ENCODE data around the gene CAPN11. TPM values are rescaled to one million over a fixed set of nuclear protein-coding genes. Genes with fewer than 3 reads are reported as not detected.

CAPN11 gene
- total and polyA plus RNA-seq, 9 of the 15 experiments (the other 6 are each of a cell fraction or from before 2014, with no cell fraction given): 0.03 to 0.61 (median 0.17) TPM; not detected in 1

DNA sequence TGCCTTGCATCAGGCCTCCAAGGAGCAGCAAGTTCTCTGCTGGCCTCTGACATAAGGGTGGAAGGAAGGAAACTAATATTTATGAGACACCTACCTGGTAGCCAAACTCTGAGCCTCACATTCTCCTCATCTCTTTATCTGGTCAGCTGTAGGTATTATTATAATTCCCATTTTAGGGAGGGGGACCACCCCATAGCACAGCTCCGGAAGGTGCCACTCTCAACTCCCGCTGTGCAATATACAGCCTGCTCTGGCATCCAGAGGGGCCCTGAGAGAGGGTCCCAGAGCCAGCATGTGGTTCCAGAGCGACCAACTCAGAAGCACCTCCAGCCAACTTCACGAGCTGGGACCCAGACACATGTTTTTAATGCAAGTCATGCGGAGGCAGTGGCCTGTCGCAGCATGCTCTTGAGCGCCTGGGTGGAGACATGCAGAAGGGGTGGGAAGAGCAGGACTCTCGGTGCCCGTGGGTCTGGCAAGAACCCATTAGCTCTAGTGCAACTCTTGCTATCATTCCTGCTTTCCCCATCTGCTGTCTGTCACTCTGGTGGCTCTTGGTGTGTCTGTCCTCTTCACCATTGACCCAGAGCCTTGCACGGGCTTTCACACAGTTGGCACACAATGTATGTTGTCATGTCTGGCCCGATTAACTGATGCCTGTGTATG is 43.2 kb downstream of the CAPN11 start (continued):
- TF ChIP-seq, protein P1, sequence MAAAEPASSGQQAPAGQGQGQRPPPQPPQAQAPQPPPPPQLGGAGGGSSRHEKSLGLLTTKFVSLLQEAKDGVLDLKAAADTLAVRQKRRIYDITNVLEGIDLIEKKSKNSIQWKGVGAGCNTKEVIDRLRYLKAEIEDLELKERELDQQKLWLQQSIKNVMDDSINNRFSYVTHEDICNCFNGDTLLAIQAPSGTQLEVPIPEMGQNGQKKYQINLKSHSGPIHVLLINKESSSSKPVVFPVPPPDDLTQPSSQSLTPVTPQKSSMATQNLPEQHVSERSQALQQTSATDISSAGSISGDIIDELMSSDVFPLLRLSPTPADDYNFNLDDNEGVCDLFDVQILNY (CRISPR knock-in tag; IDR thresholded peaks at IDR 0.05): no peak
- no peak for TF ChIP-seq CHD4 (IDR thresholded peaks at IDR 0.05; ENCODE audit: insufficient read depth, insufficient replicate concordance, low read depth, low read length, poor library complexity, severe bottlenecking)
- TF ChIP-seq MAFK (IDR thresholded peaks at IDR 0.05; ENCODE audit: low read length): peak; percentile 63
- TF ChIP-seq NCOA4 (IDR thresholded peaks at IDR 0.05; ENCODE audit: partially characterized antibody): no peak
- TF ChIP-seq, protein P2, sequence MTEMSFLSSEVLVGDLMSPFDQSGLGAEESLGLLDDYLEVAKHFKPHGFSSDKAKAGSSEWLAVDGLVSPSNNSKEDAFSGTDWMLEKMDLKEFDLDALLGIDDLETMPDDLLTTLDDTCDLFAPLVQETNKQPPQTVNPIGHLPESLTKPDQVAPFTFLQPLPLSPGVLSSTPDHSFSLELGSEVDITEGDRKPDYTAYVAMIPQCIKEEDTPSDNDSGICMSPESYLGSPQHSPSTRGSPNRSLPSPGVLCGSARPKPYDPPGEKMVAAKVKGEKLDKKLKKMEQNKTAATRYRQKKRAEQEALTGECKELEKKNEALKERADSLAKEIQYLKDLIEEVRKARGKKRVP (CRISPR knock-in tag; IDR thresholded peaks at IDR 0.05): no peak
- 0 out of 2 replicates have a peak, but pooled peaks have one; percentile 26 for TF ChIP-seq SMARCC2 (IDR thresholded peaks at IDR 0.05; ENCODE audit: low read depth)
- no peak for TF ChIP-seq PCBP1 (IDR thresholded peaks at IDR 0.05; ENCODE audit: low read depth, low read length, poor library complexity, severe bottlenecking)
- TF ChIP-seq TCFL5 (CRISPR knock-in tag; conservative IDR thresholded peaks at IDR 0.05): no peak
- TF ChIP-seq TRIM25 (IDR thresholded peaks at IDR 0.05; ENCODE audit: borderline replicate concordance): no peak
- TF ChIP-seq BCOR (IDR thresholded peaks at IDR 0.05): no peak
- TF ChIP-seq RCOR1 (IDR thresholded peaks at IDR 0.05; ENCODE audit: borderline replicate concordance in 1 of 2, low read depth in 2 of 2, low read length in 2 of 2): no peak
- TF ChIP-seq ZNF263 (CRISPR knock-in tag; IDR thresholded peaks at IDR 0.05; ENCODE audit: borderline replicate concordance): no peak
- peak; percentile 48; the same call in 1 of the 2 replicates for TF ChIP-seq EGR1 (conservative IDR thresholded peaks at IDR 0.05)
- TF ChIP-seq, protein P3, sequence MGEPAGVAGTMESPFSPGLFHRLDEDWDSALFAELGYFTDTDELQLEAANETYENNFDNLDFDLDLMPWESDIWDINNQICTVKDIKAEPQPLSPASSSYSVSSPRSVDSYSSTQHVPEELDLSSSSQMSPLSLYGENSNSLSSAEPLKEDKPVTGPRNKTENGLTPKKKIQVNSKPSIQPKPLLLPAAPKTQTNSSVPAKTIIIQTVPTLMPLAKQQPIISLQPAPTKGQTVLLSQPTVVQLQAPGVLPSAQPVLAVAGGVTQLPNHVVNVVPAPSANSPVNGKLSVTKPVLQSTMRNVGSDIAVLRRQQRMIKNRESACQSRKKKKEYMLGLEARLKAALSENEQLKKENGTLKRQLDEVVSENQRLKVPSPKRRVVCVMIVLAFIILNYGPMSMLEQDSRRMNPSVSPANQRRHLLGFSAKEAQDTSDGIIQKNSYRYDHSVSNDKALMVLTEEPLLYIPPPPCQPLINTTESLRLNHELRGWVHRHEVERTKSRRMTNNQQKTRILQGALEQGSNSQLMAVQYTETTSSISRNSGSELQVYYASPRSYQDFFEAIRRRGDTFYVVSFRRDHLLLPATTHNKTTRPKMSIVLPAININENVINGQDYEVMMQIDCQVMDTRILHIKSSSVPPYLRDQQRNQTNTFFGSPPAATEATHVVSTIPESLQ (CRISPR knock-in tag; IDR thresholded peaks at IDR 0.05): no peak
- no peak for TF ChIP-seq NR2C1 (IDR thresholded peaks at IDR 0.05)
- TF ChIP-seq NR2C1 (tag; IDR thresholded peaks at IDR 0.05): peak; percentile 19; the same call in 1 of the 2 replicates
- no peak for TF ChIP-seq PCBP2 (IDR thresholded peaks at IDR 0.05; ENCODE audit: low read depth, low read length, poor library complexity, severe bottlenecking)
- TF ChIP-seq RAD21 (CRISPR knock-in tag; conservative IDR thresholded peaks at IDR 0.05 in 1 of 2, IDR thresholded peaks at IDR 0.05 in 1 of 2): no peak
- TF ChIP-seq, protein P4, sequence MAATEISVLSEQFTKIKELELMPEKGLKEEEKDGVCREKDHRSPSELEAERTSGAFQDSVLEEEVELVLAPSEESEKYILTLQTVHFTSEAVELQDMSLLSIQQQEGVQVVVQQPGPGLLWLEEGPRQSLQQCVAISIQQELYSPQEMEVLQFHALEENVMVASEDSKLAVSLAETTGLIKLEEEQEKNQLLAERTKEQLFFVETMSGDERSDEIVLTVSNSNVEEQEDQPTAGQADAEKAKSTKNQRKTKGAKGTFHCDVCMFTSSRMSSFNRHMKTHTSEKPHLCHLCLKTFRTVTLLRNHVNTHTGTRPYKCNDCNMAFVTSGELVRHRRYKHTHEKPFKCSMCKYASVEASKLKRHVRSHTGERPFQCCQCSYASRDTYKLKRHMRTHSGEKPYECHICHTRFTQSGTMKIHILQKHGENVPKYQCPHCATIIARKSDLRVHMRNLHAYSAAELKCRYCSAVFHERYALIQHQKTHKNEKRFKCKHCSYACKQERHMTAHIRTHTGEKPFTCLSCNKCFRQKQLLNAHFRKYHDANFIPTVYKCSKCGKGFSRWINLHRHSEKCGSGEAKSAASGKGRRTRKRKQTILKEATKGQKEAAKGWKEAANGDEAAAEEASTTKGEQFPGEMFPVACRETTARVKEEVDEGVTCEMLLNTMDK (IDR thresholded peaks at IDR 0.05; ENCODE audit: borderline replicate concordance, insufficient read depth, low read depth, low read length, poor library complexity, severe bottlenecking): no peak

Measured in K562 (cell line).